NCI-H1105 (cell line): Measurements from ENCODE around the gene MRS2.
"Not testable (repeated sequence)": the region's sequence is repeated elsewhere in the genome, so short reads cannot be mapped to it uniquely, and the experiment has no call there.

Source experiments
- DNase-seq: peaks from one replicate; lab custom pipeline; 2025; lab: John Stamatoyannopoulos, UW

The MRS2 gene

DNA sequence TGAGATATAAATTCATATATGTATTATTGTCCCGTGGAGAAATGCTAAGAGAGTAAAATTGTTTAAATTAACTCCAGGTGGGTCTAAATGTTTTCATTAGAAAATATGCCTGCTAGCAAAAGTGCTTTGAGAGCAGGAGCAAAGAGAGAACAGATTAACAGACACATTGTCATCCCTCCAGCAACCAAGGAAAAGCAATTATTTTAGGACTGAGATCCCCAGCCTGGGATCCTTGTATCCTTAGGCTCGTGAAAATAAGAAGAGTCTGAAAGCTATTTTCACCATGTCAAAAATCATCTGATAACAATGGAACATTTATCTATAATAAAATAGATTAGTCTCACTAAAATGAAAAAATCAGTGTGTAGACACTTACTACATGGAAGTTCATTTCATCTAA is 11.5 kb upstream of the MRS2 start:
- DNase-seq = no peak

DNA sequence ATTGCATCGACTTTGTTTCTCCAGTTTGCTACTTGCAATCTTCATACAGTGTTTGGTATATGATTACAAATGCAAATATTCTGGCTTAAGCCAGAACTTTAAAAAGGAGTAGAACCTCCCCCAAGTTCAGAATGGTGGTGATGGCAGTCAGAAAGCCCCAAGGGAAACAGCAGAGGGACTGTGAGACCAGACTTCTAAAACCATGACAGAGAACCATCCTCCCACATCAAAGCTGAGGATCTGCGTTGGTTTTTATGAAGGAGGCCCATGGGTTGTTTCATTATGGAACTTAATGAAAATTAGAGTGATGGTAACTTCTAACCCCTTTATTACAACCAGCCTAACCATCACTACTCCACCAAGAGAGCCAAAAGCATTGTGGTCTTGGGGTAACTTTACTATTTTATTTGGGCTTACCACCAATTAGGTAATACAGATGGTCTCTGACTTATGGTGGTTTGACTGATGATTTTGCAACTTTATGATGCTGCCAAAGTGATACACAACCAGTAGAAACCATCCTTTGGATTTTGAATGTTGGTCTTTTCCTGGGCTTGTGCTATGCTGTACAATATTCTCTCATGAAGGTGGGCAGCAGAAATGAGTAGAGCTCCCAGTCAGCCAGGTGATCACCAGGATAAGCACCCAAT is 10.9 kb upstream of the MRS2 start:
- DNase-seq = no peak

DNA sequence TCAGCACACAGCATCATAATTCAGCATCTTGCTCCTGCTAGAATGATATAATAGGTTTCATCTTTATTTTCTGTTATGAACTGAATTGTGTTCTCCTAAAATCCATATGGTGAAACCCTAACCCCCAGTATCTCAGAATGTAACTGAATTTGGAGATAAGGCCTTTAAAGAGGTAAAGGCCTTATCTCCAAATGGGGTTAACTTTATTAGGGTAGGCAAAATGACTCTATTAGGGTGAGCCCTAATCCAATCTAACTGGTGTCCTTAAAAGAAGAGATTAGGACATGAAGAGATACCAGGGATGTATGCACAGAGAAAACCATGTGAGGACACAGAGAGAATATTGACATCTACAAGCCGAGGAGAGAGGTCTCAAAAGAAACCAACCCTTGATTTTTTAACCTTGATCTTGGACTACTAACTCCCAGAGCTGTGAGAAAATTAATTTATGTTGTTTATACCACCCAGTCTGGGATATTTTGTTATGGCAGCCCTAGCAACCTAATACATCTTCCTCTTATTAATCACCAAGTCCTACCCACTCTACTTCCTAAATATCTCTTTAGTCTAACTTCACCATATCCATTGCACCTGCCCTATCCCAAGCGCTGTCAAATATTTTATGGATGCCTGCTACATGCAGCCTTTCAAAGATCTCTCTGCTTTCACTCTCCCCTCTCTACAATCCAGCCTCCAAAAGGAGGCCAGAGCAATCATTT is 8.5 kb upstream of the MRS2 start:
- no peak for DNase-seq

DNA sequence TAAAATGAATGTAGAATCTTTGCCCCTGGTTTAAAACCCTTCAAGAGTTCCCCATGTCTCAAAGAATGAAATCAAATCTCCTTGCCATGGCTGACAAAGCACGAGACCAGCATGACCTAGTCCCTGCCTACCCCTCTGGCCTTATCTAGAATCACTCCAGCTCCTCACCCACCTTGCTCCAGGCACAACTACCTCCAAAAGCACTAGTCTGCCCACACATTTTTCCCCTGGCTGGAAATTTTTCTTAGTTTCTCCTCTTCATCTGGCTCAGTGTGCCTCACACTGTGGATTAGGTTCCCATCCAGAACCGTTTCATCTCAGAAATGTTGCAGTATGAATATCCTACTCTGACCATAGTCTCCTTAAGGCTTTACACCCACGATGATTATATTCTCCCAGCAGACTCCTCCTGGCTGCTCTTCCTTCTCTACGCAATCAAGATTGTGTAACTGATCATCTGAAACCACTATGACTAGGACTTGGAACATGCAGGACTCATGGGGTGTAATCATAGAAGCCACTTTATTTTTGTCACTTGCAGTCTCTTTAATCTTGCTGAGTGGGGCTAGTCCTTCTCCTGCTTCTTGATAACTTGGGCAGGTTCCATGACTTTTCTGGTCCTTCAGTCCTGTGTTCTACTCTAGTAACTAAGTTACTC is 7.8 kb upstream of the MRS2 start:
- DNase-seq = no peak

DNA sequence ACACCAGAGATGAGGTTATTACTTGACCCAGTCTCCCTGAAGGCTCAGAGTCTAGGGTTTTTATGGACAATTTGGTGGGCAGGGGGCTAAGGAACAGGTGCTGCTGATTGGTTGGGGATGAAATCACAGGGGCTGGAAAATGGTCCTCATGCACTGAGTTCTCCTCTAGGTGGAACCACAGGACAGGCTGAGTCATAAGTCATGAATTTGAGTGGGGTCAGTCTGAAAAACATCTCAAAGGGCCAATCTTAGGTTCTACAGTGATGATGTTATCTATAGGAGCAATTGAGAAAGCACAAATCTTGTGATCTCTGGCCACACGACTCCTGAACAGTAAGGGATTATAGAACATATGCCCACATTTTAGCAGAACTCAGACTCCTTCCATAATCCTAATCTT is 5.9 kb upstream of the MRS2 start:
- DNase-seq = no peak

DNA sequence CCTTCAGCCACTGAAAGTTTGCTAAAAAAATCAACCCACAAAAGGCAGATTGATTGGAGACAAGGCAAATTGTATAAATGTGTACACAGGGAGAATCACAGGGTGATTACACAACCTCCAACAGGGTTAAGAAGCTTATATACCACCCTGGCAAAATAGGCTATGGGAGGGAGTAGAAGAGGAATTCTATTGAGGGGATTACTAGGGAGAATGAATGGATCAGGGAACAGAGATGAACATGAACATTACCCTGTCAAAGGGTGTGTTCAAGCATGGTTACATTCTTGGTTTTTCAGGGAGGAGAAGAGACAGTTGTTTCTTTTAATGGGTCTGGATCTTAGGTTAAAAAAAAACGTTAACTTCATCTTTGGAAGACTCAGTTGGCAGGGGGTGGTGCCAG is 5.1 kb upstream of the MRS2 start:
- DNase-seq = no peak

DNA sequence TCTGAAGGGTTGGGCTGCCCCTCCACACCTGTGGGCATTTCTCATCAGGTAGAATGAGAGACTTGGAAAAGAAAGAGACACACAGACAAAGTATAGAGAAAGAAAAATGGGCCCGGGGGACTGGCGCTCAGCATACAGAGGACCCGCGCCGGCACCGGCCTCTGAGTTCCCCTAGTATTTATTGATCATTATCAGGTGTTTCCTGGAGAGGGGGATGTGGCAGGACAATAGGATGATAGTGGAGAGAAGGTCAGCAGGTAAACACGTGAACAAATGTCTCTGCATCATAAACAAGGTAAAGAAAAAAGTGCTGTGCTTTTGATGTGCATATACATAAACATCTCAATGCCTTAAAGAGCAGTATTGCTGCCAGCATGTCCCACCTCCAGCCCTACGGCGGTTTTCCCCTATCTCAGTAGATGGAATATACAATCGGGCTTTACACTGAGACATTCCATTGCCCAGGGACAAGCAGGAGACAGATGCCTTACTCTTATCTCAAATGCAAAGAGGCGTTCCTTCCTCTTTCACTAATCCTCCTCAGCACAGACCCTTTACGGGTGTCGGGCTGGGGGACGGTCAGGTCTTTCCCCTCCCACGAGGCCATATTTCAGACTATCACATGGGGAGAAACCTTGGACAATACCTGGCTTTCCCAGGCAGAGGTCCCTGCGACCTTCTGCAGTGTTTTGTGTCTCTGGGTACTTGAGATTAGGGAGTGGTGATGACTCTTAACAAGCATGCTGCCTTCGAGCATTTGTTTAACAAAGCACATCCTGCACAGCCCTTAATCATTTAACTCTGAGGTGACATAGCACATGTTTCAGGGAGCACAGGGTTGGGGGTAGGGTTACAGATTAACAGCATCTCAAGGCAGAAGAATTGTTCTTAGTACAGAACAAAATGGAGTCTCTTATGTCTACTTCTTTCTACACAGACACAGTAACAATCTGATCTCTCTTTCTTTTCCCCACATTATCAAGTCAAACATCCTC is 2.4 kb upstream of the MRS2 start:
- not testable (repeated sequence) for DNase-seq

DNA sequence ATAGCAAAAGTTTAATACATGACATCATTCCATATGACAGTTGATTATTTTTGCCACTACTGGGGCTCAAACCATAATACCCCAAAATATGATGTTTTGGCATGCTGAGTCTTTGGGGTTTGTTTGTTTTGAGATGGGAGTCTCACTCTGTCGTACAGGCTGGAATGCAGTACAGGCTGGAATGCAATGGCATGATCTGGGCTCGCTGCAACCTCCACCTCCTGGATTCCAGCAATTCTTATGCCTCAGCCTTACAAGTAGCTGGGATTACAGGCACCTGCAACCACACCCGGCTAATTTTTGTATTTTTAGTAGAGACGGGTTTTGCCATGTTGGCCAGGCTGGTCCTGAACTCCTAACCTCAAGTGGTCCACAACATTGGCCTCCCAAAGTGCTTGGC is 1.3 kb upstream of the MRS2 start:
- no peak for DNase-seq

DNA sequence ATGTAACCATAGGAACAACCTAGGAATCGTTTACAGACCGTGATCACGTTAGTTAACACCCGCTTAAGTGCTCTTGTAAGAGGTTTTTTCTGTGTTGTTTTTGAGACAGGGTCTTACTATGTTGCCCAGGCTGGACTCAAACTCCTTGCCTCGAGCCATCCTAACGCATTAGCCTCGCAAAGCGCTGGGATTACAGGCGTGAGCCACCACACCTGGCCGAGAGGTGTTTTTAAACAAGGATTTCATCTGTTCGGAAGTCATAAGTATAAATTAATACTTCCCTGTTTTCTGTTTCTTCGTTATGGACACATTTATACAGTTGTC is 727 bp downstream of the MRS2 start:
- DNase-seq = no peak

DNA sequence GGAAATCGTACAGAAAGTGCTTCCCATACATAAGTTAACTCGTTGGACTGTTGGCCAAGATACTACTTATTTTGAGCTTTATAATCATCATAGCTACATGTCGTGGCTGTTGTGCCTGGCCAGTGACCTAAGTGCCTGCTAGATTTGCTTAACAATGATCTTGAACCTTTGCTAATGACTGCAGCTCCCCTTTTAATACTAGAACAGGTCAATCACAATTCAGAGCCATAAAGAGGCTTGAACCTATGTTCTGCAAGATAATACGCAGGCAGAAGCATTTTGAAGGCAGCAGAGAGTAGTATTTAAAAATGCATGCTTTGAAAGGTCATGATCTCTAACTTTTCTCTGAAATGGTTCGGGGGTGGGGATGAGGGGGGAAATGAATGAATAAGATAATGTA is 2.5 kb downstream of the MRS2 start:
- no peak for DNase-seq

DNA sequence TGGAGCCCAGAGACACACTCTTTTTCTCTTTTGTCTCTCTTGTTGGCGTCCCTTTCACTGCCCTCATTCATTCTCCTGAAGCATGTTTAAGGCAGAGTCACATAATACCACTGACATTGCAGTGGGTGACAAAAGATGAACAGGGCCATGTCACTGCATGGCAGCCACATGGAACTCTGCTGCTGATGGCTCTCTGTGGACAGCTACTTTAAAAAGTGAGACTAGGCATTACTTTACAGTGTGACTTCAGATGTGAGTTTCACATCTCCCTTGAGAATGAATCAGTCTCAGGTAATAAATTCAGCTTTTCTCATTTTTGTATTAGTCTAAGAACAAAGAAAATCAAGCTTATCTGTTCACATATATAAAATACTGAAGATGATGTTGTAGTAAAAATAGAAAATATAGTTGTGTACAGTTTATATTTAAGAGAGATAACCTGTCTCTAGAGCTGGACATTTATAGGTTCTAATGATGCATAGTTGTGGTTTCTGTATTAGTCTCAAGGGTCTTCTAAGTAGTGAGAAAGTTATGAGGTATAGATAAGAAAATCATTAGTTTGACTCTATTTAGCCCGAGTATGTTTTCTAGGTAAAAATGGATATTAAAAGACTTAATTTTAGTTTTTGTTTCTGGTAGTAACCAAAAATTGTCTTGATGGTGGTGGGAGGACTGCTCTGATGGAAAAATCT is 6.1 kb downstream of the MRS2 start:
- DNase-seq = no peak

DNA sequence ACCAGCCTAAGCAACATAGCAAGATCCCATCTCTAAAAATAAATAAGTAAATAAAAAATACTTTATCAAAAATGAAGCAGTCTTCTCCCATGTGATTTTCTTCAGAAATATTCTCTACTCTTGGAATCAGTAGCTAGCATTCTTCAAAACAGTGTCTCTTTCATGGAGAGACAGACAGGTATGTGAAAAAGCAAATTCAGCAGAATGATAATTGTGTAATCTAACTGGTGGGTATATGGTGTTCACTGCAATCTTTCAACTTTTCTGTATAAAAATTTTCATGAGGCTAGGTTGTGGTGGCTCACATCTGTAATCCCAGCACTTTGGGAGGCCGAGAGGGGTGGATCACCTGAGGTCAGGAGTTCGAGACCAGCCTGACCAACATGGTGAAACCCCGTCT is 7.9 kb downstream of the MRS2 start:
- DNase-seq = no peak

DNA sequence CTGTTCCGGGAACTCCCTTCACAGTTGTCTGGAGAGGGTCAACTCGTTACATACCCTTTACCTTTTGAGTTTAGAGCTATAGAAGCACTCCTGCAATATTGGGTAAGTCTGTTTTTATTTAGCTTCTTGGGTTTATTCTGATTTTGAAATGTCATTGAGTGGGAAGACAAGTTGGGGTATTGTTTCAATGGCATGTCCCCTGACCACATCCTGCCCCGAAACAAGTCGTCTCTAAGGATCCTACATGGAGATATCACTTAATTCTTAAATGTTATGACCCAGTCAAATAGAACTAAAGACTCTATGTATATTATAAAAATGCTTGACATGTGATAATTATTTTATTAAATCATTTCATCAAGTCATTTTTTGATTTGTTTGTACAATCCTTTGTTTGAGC is 9.6 kb downstream of the MRS2 start:
- DNase-seq = no peak

DNA sequence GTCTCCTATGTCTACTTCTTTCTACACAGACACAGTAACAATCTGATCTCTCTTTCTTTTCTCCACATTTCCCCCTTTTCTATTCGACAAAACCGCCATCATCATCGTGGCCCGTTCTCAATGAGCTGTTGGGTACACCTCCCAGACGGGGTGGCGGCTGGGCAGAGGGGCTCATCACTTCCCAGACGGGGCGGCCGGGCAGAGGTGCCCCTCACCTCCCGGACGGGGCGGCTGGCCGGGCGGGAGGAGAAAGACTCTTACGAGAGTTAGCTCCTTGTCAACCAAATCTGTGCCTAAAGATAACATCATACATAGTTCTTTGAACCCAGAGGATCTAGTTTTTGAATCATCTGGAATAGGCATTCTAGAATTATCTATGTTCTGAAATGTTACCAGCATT is 11.8 kb downstream of the MRS2 start:
- not testable (repeated sequence) for DNase-seq

DNA sequence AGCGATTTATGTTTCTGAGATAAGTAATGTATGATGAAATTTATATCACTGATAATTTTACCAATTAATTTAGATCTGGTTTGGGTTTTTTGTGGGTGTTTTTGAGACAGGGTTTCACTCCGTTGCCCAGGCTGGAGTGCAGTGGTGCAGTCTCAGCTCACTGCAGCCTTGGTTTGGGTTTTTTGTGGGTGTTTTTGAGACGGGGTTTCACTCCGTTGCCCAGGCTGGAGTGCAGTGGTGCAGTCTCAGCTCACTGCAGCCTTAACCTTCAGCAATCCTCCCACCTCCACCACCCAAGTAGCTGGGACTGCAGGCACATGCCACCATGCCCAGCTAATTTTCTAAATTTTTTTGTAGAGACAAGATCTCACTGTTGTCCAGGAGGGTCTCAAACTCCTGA is 13.0 kb downstream of the MRS2 start:
- no peak for DNase-seq

DNA sequence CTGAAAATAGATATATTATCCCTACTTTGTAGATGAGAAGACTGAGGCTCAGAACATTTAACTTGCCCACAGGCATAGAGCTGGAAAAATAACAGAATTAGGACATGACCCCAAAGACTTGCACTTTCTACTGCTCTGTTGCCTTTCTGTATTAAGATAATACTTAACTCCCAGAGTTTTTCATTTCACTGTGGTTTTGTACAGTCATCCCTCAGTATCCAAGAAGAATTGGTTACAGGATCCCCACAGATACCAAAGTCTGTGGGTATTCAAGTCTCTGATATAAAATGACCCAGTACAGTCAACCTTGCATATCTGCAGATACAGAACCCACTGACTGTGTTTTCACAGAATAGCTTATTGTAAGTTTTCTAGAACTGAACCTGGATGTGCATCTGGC is 16.8 kb downstream of the MRS2 start:
- no peak for DNase-seq

DNA sequence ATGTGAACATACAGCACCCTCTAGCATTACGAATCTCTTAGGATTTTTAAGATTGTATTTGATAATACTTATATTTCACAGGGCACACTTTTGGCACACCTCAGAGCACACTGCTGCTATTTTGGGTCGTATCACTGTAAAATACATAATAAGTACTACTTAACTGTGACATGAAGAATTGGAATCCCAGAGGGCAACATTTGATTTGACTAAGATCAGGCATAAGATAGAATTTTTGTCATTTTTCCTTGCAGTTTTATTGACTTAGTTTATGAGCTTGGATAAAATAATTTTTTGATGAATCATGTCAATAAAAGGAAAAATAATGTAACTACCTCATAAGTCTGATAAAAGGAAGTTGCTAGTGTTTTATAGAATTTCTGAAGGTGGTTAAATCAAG is 22.4 kb downstream of the MRS2 start:
- no peak for DNase-seq

DNA sequence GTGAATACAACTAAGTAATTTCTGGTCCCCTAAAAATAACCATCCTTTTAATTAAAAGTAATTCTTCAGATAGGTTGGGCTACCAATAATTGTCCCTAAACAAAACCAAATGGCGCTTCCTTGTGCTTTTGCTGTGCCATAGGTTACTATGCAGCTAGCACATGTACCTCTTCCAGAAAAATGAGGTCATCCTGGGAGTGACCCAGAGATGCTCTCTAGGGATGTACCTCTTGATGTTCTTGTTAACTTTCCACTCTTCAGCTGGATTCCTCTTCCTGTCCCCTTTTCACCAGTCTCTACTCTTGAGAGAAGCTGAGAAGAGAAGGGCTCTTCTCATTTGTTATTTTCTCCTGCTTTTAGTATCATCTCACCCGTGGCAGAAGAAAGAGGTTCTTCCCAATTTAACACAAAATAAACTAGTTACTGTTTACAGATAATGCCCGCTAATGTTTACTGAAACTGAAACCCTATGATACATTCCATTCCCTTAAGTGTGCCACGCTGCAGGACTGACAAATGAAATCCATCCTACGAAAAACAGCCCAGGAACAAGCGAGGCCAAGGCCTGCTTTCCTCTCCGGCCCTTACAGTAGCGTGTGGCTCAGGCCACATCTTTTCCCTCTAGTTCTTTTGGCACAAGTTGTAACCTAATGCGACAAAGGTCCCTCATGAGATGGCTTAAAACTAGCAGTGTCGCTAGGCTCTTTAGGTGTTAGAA is 24.2 kb downstream of the MRS2 start:
- no peak for DNase-seq

DNA sequence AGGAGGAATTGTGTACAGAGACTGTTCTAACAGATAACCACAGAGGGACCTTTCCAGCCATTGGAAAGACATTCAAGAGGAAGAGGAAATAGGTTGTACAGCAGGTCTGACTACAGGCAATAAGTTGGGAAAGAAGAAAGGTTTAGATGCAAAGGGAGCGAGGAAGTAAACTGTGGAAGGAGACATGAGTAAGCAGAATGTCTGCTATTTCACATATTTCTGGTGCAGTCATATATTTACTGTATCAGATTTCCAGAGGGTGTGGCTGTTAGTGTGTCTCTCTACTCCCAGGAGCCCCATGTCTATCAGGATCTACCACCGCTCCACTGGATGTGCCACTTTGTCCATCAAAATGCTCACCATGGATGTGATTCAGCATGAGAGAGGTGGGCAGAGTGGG is 25.9 kb downstream of the MRS2 start:
- no peak for DNase-seq

DNA sequence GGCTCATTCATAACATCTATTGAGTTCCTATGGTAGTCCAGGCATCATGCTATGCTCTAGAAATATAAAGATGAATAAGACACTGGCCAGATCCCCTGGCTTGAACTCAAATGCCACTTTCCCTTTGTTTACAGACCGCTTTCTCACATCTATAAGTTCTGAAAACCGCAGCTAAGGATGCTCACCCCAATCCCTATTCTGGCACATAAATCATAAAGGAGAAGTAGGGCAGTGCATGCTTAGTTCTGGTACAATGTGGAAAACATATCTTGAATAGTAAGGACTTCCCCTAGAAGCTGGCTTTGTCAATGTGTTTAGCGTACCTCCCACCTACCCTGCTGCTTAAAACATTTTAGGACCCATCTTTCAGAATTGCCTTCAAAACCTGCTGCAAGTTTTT is 26.4 kb downstream of the MRS2 start:
- DNase-seq = no peak

DNA sequence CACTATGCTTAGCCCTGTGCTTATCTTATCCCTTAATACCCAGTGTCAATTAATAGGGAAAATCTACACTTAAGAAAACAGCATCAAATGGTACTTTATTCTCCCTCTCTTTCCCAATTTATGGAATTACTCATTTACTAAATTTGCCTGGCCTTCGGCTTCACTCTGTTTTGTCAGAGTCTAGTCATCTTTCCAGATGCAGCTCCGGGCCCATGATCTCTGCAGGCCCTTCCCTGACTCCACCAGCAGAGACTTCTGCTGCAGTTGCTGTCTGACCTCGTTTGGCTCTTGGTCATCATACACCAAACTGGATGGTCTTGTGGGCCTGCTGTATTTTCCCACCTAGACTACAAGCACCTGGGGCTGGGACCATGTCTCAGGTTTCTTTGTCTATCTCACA is 27.4 kb downstream of the MRS2 start:
- no peak for DNase-seq
